Measurements from ENCODE around the gene SFRP2.
A peak's percentile ranks its signal among the peaks of the same experiment; 100 is the strongest.

- no peak for TF ChIP-seq EZH2 (IDR thresholded peaks at IDR 0.05)
- peak; percentile 88 for TF ChIP-seq CTCF (IDR thresholded peaks at IDR 0.05)
These were observed 38.6 kb downstream of the SFRP2 start for GRCh38 chr4:153750197-153750817.
